H1 (cell line): ENCODE measurements around the gene CDK9. TPM values are rescaled to one million over a fixed set of nuclear protein-coding genes. Genes with fewer than 3 reads are reported as not detected.

Experiments
- BACH1 ChIP-seq: IDR thresholded peaks from 2 replicates; pipeline ENCODE4 v1.6.1; 2012; ENCODE audit warnings: low read length, improper control_type of control experiment
- BCL11A ChIP-seq, 2 experiments: IDR thresholded peaks; one replicate each; pipeline ENCODE4 v1.6.1; 2011; ENCODE audit warnings: low read depth in 2 of 2, low read length in 2 of 2, mild to moderate bottlenecking in 2 of 2
- CBX5 ChIP-seq: fragments of 300-800, 300-1000 bp; sonication (generic); IDR thresholded peaks from 2 replicates; pipeline ENCODE4 v1.7.1; 2016; ENCODE audit warnings: antibody characterized with exemption, low read length, low read depth
- CEBPB ChIP-seq: IDR thresholded peaks from 2 replicates; pipeline ENCODE4 v1.6.1; 2012; ENCODE audit warnings: low read depth, low read length
- CREB1 ChIP-seq: IDR thresholded peaks from 2 replicates; pipeline ENCODE4 v1.6.1; 2012; ENCODE audit warnings: inconsistent platforms
- EGR1 ChIP-seq: IDR thresholded peaks from 2 replicates; pipeline ENCODE4 v1.6.1; 2011; ENCODE audit warnings: low read depth, low read length, borderline replicate concordance
- EZH2 ChIP-seq: fragments of 200-600 bp; sonication (generic); IDR thresholded peaks from 2 replicates; pipeline ENCODE4 v1.7.1; 2012; ENCODE audit warnings: low read depth, mild to moderate bottlenecking, moderate library complexity, low read length, inconsistent platforms; ENCODE audit not compliant: severe bottlenecking
- GTF2F1 ChIP-seq: IDR thresholded peaks from 2 replicates; pipeline ENCODE4 v1.6.1; 2012; ENCODE audit warnings: low read depth, low read length, improper control_type of control experiment, borderline replicate concordance
- HDAC2 ChIP-seq, 2 experiments: fragments of 300-600 bp in 1 of 2; sonication (generic) in 1 of 2; IDR thresholded peaks; 2 replicates each; pipeline ENCODE4 v1.6.1; 2011 to 2012; ENCODE audit warnings: low read depth in 2 of 2, low read length in 2 of 2, mild to moderate bottlenecking in 2 of 2, moderate library complexity in 2 of 2, borderline replicate concordance in 1 of 2, inconsistent platforms in 1 of 2
- HDAC6 ChIP-seq: IDR thresholded peaks from one replicate; pipeline ENCODE4 v1.7.1; 2012; ENCODE audit warnings: low read depth, mild to moderate bottlenecking, inconsistent platforms, low read length, moderate library complexity
- KDM1A ChIP-seq: fragments of 200-600, 300-600 bp; sonication (generic); IDR thresholded peaks from 2 replicates; pipeline ENCODE4 v1.7.1; 2016; ENCODE audit warnings: mild to moderate bottlenecking, low read length, borderline replicate concordance
- MAFK ChIP-seq: IDR thresholded peaks from 2 replicates; pipeline ENCODE4 v1.6.1; 2012; ENCODE audit warnings: low read depth, mild to moderate bottlenecking, improper control_type of control experiment, low read length
- POU5F1 ChIP-seq: IDR thresholded peaks from 2 replicates; pipeline ENCODE4 v1.6.1; 2011; ENCODE audit warnings: low read depth, mild to moderate bottlenecking, low read length, moderate library complexity
- RNF2 ChIP-seq: fragments of 200-900, 300-1000 bp; sonication (generic); IDR thresholded peaks from 2 replicates; pipeline ENCODE4 v1.7.1; 2016; ENCODE audit warnings: borderline replicate concordance, low read depth, mild to moderate bottlenecking, antibody characterized with exemption, low read length; ENCODE audit not compliant: poor library complexity, severe bottlenecking; ENCODE audit errors: missing control alignments
- RXRA ChIP-seq: IDR thresholded peaks from 2 replicates; pipeline ENCODE4 v1.6.1; 2011; ENCODE audit warnings: low read depth, mild to moderate bottlenecking, low read length, moderate library complexity; ENCODE audit not compliant: insufficient read depth
- SP1 ChIP-seq: IDR thresholded peaks from 2 replicates; pipeline ENCODE4 v1.6.1; 2011; ENCODE audit warnings: low read depth, low read length
- SRF ChIP-seq: IDR thresholded peaks from 2 replicates; pipeline ENCODE4 v1.6.1; 2011; ENCODE audit warnings: mild to moderate bottlenecking, low read depth, low read length, moderate library complexity
- polyA plus RNA-seq, 7 experiments: library from polyadenylated mRNA; depleted of rRNA in 3 of 7; stranded (reverse) in 5 of 7; unstranded in 2 of 7; fragments of >200 nt in 5 of 7; fragments of 200-250 nt in 2 of 7; gene quantifications; 1 replicate in 5 of 7; 2 replicates in 1 of 7; 4 replicates in 1 of 7; pipeline versions ENCODE4 v1.2.1 to v1.2.3, GENCODE V29; 2011 to 2013; ENCODE audit warnings: missing spikeins in 2 of 7, mixed read lengths in 2 of 7
- total RNA-seq: library from RNA; stranded (reverse); fragmentation: NEBNext Ultra II Directional; extraction: Animal tissue kit (Norgen Biotek cat#: 25700); gene quantifications from 2 replicates; pipeline ENCODE4 v1.2.1, GENCODE V29; 2021
- TF ChIP-seq, protein P1 (sequence below): IDR thresholded peaks from 2 replicates; pipeline ENCODE4 v1.6.1; 2012; ENCODE audit warnings: low read length, inconsistent platforms
- TF ChIP-seq, protein P2 (sequence below), 3 experiments: IDR thresholded peaks; 1 replicate in 2 of 3; 2 replicates in 1 of 3; pipeline versions ENCODE4 v1.5.1 to v1.6.1; 2011; ENCODE audit warnings: low read length in 3 of 3, mild to moderate bottlenecking in 3 of 3, inconsistent platforms in 2 of 3, low read depth in 1 of 3, moderate library complexity in 1 of 3; ENCODE audit not compliant: insufficient read depth in 1 of 3; ENCODE audit errors: control extremely low read depth in 1 of 3

CDK9 gene
- total and polyA plus RNA-seq, 2 of the 8 experiments (the other 6 are each of a cell fraction or from before 2014, with no cell fraction given) = 69.1 to 87.5 TPM

DNA sequence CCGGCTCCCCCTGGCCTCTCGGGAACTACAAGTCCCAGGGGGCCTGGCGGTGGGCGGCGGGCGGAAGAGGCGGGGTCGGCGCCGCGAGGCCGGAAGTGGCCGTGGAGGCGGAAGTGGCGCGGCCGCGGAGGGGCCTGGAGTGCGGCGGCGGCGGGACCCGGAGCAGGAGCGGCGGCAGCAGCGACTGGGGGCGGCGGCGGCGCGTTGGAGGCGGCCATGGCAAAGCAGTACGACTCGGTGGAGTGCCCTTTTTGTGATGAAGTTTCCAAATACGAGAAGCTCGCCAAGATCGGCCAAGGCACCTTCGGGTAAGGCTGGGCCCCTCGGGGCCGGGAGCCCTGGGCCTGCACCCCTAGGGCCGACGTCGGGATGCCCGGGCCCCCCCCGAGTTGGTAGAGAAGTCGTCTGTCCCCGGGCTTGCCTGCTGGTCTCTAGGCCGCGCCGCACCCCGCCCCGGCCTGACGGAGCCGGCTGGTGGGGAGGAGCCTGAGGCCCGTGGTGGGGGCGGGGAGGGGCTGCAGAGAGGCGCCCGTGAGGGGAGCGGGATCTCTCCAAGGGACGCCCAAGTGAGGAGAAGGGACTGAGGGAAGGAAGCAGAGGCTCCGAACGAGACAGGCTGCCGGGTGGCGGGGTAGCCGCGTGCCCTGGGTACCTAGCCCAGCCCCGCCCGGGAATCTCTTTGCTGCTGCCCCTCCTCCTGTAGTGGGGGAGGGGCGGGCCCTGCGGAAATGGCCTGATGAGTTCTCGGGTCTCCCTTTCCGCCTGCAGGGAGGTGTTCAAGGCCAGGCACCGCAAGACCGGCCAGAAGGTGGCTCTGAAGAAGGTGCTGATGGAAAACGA, at the start of gene CDK9 (continued):
- no peak; the same call in 1 of the 2 replicates for TF ChIP-seq CREB1
- no peak for TF ChIP-seq CBX5
- no peak for TF ChIP-seq KDM1A
- TF ChIP-seq HDAC6 = no peak
- TF ChIP-seq, protein P1, sequence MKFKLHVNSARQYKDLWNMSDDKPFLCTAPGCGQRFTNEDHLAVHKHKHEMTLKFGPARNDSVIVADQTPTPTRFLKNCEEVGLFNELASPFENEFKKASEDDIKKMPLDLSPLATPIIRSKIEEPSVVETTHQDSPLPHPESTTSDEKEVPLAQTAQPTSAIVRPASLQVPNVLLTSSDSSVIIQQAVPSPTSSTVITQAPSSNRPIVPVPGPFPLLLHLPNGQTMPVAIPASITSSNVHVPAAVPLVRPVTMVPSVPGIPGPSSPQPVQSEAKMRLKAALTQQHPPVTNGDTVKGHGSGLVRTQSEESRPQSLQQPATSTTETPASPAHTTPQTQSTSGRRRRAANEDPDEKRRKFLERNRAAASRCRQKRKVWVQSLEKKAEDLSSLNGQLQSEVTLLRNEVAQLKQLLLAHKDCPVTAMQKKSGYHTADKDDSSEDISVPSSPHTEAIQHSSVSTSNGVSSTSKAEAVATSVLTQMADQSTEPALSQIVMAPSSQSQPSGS = no peak
- TF ChIP-seq RXRA = no peak
- TF ChIP-seq POU5F1 = no peak
- TF ChIP-seq CEBPB = no peak
- TF ChIP-seq, protein P2, sequence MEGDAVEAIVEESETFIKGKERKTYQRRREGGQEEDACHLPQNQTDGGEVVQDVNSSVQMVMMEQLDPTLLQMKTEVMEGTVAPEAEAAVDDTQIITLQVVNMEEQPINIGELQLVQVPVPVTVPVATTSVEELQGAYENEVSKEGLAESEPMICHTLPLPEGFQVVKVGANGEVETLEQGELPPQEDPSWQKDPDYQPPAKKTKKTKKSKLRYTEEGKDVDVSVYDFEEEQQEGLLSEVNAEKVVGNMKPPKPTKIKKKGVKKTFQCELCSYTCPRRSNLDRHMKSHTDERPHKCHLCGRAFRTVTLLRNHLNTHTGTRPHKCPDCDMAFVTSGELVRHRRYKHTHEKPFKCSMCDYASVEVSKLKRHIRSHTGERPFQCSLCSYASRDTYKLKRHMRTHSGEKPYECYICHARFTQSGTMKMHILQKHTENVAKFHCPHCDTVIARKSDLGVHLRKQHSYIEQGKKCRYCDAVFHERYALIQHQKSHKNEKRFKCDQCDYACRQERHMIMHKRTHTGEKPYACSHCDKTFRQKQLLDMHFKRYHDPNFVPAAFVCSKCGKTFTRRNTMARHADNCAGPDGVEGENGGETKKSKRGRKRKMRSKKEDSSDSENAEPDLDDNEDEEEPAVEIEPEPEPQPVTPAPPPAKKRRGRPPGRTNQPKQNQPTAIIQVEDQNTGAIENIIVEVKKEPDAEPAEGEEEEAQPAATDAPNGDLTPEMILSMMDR (IDR thresholded peaks at IDR 0.05; ENCODE audit: control extremely low read depth in 1 of 3, insufficient read depth in 1 of 3, low read depth in 1 of 3, low read length in 3 of 3) = peak in 1 of 3 experiments; percentile 48; a peak in 2 of 4 replicates
- no peak for TF ChIP-seq EGR1
- TF ChIP-seq MAFK = no peak
- no peak for TF ChIP-seq BACH1
- TF ChIP-seq HDAC2 (IDR thresholded peaks at IDR 0.05; ENCODE audit: borderline replicate concordance in 1 of 2, low read depth in 2 of 2, low read length in 2 of 2) = peak in 1 of 2 experiments; percentile 64; a peak in 1 of 4 replicates
- no peak for TF ChIP-seq BCL11A (IDR thresholded peaks at IDR 0.05; ENCODE audit: low read depth in 2 of 2, low read length in 2 of 2)
- TF ChIP-seq SP1 = peak; percentile 48; the same call in 1 of the 2 replicates
- TF ChIP-seq RNF2 = no peak
- no peak for TF ChIP-seq GTF2F1
- TF ChIP-seq EZH2 = no peak
- TF ChIP-seq SRF = no peak
